T1000 (cell line): ENCODE results near the gene ST3GAL2.

ENCODE experiments used
- DNase-seq: peaks from one replicate; lab custom pipeline; 2025; ENCODE audit warnings: mixed read lengths; lab: John Stamatoyannopoulos, UW

ST3GAL2 gene

DNA sequence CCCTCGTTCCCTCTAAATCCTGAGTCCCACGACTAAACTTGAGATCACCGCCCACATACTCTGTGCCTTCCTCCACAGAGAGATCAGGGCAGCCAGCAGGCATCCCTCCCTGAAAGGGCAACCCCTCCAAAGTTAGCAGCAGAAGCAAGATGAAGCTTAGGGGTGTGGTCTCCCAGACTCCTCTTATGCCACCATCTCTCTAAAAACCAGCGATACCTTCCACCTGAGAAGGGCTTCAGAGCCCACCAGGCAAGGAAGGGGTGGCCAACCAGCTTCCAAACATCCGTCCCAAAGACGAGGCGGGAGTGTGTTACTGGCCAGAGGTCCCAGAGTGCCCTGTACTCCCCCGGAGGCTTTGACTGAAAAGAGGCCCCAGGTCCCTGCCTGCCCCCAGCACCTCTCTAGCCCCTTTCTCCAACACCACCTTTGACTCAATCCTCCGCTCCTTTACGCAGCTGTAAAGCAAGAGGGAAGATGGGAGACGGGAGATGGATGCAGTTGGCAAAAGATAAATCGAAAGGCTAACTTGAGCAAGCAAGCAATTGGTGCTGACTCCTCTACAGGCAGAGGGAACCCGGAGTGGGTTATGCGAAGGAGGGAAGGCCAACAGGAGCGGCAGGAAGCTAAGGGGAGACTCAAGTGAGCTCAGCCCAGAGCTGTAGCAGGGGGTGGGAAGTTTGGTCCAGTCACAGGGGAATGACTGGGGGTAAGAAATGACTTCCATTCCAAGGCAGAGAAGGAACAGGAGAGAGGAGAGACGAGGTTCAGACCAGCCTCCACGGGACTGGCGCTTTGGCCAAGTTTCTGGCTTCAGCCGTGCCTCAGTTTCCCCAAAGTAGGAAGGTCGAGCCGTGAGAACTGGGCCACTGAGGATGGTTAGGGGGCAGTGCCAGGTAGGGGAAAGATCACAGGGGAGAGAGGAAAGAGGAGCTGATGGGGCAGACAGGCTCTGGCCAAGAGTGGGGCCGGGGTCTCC is 1.0 kb downstream of the ST3GAL2 start:
- DNase-seq: no peak

- DNase-seq: no peak
Measured at GRCh38 chr16:70437017-70437581, 1.8 kb downstream of the ST3GAL2 start.

GRCh38 chr16:70434484-70435260 is 4.2 kb downstream of the ST3GAL2 start:
- DNase-seq: no peak

DNA sequence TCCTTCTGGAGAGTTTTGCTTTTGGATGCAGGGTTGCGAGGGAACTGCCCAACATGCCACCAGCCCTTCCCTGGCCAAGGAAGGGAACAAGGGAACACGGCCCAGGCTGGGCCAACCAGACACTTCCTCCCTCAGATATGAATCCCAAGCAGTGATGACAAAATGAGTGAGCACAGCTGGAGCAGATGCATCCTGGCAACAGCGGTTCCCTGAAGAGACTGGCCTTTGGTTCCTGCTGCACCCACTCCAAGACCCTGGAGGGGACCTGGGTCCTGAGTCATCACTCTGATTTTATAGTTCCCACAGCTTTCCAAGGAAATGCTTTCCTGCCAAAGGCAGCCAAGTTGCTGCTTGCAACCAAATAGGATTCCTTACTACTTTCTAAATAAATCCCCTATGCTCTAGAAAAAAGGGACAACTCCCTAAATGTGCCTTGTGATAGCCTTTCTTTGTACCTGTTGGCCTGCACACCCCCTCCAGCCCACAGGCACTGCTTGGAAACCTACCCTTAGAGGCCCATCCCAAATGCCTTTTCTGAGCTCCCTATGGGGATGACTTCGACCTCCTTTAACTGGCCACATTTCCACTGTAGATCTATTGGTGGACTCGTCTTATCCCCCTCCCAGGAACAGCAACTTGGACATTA is 5.3 kb downstream of the ST3GAL2 start:
- DNase-seq: no peak

DNA sequence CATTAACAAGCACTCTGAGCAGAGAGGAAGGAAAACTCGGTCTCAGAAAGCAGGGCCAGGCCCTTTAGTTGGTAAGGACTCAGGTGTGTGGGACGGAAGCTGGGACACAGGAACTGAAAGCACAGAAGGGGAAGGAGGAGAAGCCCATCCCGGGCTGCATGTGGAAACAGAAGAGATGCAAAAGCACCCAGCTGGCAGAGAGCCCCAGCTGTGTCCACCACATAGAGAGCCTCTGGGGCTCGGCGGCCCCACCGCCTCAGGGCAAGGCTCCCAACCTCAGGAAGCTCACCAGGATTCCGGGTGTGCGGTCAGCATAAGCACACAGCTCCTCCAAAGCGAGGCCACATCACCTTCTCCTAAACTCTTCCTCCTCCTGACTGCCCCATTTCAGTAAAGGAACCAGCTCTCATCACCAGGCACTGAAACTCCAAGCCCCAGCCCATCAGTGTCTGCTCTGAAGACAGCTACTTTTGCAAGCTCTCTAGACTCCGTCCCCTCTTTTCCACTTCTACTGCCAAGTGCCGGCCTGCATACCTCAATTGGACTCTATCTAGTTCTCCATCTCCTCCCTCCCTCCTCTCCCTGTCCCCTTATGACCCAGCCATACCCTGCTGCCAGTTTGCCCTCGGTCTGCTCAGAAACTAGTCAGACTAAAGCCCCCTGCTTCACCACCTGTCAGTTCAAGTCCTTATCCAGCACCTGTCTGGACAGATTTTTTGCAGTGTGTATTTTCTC is 6.0 kb downstream of the ST3GAL2 start:
- no peak for DNase-seq

DNA sequence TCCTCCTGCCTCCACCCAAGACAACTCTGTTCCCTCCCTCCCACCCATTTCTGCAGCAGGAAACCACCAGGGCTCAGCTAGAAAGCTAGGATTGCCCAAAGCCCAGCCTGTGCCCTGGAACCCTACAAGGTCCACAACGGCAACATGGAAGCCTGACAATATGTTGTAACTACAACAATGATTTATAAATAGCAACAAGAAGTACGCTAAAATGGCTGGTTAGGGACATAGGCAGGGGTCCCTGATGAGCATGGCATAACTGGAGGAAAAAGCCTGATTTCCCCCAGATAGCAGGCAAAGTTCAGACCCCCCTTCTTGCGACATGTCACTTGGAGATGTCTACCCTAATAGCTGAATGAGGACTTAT is 6.6 kb downstream of the ST3GAL2 start:
- no peak for DNase-seq

- DNase-seq: no peak
Measured at GRCh38 chr16:70430667-70431536, 8.0 kb downstream of the ST3GAL2 start.

DNA sequence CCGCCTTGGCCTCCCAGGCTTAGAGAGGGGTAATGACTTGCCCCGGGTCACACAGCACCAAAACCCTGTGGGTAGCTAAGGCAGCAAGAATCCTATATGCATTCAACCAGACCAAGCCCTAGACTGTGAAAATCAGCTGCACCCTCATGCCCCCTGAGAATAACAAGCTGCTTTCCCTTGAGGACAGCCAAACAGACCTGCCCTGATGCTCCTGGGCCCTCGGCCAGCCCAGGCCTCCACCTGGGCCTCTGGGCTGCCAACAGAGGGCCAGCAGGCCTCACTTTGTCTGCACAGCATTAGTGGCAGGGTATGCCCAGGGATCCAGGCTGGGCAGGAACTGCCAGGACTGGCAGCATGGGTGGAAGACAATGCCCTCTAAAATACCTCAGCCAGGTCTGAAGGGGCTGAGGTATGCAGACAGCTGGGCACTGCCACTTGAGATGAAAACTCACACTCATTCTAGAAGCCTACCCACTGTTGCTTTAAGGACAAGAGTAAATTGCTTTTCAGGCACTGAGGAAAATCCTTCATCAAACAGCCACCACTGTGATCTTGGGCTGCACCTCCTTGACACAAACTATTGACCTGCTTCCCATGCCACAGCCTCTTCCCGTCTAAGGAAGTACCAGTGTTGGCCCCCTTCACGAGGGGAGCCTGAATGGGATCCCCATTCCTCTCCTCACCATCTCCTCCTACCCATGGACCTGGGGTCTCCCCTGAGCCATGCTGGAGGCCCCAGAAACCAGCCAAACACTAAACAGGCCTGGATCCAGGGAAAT is 8.8 kb downstream of the ST3GAL2 start:
- DNase-seq: no peak

- DNase-seq: peak; percentile 72
Measured at GRCh38 chr16:70428178-70428998, 10.5 kb downstream of the ST3GAL2 start.

DNA sequence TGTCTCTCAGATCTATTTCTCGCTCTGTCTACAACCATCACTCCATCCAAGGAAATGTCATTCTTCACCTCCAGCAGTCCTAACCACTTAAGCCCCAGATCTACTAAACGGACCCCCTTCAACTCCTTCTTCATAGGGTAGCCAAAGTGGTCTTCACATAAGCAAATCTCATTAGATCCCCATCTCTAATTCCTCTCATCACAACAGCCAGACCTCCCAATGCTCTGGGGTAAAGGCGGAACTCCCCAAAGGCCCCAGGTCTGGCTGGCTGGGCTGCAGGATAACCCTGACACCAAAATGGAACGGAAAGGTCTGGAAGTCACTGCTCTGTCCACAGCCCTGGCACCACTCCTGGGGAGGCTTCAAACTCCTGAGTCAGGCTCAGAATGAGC is 11.1 kb downstream of the ST3GAL2 start:
- no peak for DNase-seq

GRCh38 chr16:70422543-70422942 is 16.4 kb downstream of the ST3GAL2 start:
- DNase-seq: no peak

DNA sequence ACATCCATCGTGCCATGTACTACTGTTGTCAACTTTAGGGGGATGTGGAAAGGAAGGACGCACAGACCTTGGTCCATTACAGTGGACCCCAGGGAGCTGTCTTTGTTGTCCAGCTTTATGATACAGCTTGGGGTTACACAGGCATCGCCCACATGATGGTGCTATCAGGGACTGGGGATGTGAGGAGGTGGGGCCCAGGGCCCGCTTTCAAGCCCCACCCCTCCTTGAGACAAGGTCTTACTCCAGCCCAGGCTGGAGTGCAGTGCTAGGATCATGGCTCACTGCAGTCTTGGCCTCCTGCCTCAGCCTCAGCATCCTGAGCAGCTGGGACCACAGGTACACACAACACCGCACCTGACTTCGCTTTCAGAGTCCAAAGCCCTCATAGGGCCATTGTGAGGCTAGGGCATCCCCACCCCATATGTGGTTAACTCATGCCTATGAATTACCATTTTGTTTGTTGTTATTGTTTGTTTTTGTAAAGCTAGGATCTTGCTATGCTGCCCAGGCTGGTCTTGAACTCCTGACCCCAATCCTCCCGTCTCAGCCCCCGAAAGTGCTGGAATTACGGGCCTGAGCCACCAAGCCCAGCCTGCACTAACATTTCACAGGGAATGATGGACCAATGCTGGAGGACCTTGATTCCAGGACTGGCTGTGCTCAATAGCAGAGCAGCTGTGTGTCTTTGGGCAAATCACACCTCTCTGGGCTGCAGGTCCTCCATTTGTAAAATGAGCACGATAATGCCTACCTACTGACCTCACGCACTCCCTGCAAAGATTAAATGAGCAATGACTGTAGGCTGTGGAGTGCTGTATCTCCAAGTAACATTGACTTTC is 17.2 kb downstream of the ST3GAL2 start:
- DNase-seq: no peak

- no peak for DNase-seq
Measured at GRCh38 chr16:70421014-70421413, 17.9 kb downstream of the ST3GAL2 start.

- no peak for DNase-seq
Measured at GRCh38 chr16:70419384-70420327, 19.2 kb downstream of the ST3GAL2 start.

DNA sequence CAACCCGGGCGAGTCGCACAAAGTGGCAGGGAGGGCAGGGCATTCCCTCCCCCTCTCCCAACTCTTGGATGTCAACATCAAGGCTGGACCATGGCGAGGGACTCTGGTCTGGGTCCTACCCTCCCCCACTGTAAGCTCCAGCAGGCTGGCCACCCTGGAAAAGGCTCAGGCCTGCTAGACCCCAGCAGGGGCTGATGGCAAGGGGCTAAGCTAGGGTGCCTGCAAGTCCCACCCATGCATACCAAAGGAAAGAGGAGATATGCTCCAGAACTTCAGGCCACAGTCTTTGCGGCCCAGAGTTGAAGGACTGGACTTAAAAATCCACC is 19.9 kb downstream of the ST3GAL2 start:
- no peak for DNase-seq

- no peak for DNase-seq
Measured at GRCh38 chr16:70418274-70418992, 20.5 kb downstream of the ST3GAL2 start.
